HG02840 (cell line): Measurements from ENCODE around the gene POLR3E.

Source experiments
- ATAC-seq: cut with Tn5 transposase; IDR thresholded peaks from one replicate; pipeline ENCODE4 v1.9.1; 2021; ENCODE audit warnings: mild to moderate bottlenecking, moderate library complexity, moderate number of reproducible peaks; ENCODE audit not compliant: unreplicated experiment, low FRiP score

Gene POLR3E

DNA sequence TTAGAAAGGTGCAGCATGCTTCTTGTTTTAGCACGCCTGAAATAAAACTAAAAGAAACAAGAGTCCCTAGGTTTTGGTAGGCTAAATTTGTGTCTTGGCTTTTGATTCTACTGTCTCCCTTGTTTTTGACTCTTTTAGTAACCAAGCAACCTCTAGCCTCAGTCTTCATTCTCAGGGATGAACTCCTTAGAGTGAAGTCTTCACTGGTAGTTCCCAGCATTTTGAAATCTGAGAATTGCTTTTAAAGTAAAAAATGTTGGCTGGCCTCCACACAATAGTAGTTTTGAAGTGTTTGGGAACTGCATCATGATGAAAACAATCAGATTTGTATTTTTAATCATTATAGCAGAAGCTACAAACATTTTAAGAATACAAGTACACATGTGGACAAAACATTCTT lies 83.3 kb downstream of the POLR3E start:
- ATAC-seq, result no peak

- no peak for ATAC-seq
Measured at GRCh38 chr16:22381392-22381791, 84.2 kb downstream of the POLR3E start.

- ATAC-seq, result no peak
Measured at GRCh38 chr16:22383827-22384226, 86.6 kb downstream of the POLR3E start.
